H1 (cell line): ENCODE results near the gene KCNJ10.

Experiments used
- POLR2AphosphoS5 ChIP-seq: IDR thresholded peaks from 2 replicates; pipeline ENCODE4 v1.6.1; 2011; ENCODE audit warnings: low read depth, low read length
- POU5F1 ChIP-seq: IDR thresholded peaks from 2 replicates; pipeline ENCODE4 v1.6.1; 2011; ENCODE audit warnings: low read depth, mild to moderate bottlenecking, low read length, moderate library complexity
- RAD21 ChIP-seq, 2 experiments: IDR thresholded peaks in 1 of 2; conservative IDR thresholded peaks in 1 of 2; 2 replicates each; pipeline ENCODE4 v1.6.1; 2011; ENCODE audit warnings: low read depth in 2 of 2, low read length in 2 of 2, improper control_type of control experiment in 1 of 2, inconsistent platforms in 1 of 2, mild to moderate bottlenecking in 1 of 2, moderate library complexity in 1 of 2
- YY1 ChIP-seq: IDR thresholded peaks from 2 replicates; pipeline ENCODE4 v1.6.1; 2011; ENCODE audit warnings: low read depth, mild to moderate bottlenecking, low read length
- TF ChIP-seq, protein P1 (sequence below): IDR thresholded peaks from 2 replicates; pipeline ENCODE4 v1.6.1; 2012; ENCODE audit warnings: low read length, inconsistent platforms

- TF ChIP-seq, protein P1, sequence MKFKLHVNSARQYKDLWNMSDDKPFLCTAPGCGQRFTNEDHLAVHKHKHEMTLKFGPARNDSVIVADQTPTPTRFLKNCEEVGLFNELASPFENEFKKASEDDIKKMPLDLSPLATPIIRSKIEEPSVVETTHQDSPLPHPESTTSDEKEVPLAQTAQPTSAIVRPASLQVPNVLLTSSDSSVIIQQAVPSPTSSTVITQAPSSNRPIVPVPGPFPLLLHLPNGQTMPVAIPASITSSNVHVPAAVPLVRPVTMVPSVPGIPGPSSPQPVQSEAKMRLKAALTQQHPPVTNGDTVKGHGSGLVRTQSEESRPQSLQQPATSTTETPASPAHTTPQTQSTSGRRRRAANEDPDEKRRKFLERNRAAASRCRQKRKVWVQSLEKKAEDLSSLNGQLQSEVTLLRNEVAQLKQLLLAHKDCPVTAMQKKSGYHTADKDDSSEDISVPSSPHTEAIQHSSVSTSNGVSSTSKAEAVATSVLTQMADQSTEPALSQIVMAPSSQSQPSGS = no peak
- TF ChIP-seq POLR2AphosphoS5 = no peak
- no peak for TF ChIP-seq RAD21 (IDR thresholded peaks at IDR 0.05 in 1 of 2, conservative IDR thresholded peaks at IDR 0.05 in 1 of 2; ENCODE audit: low read depth in 2 of 2, low read length in 2 of 2)
- no peak for TF ChIP-seq YY1
- no peak for TF ChIP-seq POU5F1
Observed at GRCh38 chr1:159980076-159980475, 89.9 kb downstream of the KCNJ10 start.
